GM21576 (cell line): ENCODE measurements around the gene OR5H15.
"Not testable (repeated sequence)": the region's sequence is repeated elsewhere in the genome, so short reads cannot be mapped to it uniquely, and the experiment has no call there.

Experiments used
- ATAC-seq: cut with Tn5 transposase; IDR thresholded peaks from one replicate; pipeline ENCODE4 v1.9.1; 2021; ENCODE audit warnings: mild to moderate bottlenecking, moderate library complexity; ENCODE audit not compliant: unreplicated experiment

OR5H15 gene

DNA sequence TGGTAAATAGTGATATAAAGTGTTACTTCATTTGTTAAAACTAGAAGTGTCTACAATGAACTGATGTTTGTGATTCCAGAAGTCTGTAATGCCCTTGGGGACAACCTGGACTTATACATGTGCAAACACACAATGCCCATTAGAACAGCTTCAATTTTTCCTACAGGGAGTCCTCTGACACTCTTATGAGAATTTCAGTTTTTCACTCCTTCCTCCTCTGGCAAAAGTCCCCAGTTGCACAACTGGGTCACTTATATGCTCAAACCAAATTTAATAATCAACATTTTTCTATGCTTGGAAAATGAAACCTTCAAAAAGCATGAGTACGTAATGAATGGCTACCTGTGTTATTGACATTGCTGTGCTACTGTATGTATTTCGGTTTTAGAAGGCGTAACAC, at the start of gene OR5H15:
Gene OR5H15, plus strand, starts transcription at position 301 of the 400 bp plus-strand sequence. CDS start 2,004 bp downstream, outside the sequence.
- no peak for ATAC-seq

DNA sequence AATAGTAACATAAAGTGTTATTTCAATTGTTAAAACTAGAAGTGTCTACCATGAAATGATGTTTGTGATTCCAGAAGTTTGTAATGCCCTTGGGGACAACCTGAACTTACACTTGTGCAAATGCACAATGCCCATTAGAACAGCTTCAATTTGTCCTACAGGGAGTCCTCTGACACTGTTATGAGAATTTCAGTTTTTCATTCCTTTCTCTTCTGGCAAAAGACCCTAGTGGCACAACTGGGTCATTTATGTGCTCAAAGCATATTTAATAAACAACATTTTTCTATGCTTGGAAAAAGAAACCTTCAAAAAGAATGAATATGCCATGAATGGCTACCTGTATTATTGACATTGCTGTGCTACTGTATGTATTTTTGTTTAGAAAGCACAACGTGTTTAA, 36.1 kb upstream of the OR5H15 start, which contains the start of gene OR5H1:
Gene OR5H1, plus strand, starts transcription at position 301 of the 400 bp plus-strand sequence. CDS start 1,977 bp downstream, outside the sequence.
- no peak for ATAC-seq

DNA sequence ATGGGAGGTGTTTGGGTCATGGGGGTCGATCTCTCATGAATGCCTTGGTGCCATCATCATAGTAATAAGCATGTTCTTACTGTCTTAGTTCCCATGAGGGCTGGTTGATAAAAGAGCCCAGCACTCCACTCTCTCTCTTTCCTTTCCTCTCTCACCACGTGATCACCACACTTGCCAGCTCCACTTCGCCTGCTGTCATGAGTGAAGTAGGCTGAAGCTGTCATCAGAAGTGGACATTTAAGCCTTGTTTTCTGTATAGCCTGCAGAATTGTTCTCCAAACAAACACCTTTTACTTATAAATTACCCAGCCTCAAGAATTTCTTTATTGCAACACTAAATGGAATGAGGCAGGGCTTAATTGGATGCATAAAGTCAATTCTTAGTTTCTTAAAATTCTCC, 29.9 kb upstream of the OR5H15 start:
- ATAC-seq = no peak

DNA sequence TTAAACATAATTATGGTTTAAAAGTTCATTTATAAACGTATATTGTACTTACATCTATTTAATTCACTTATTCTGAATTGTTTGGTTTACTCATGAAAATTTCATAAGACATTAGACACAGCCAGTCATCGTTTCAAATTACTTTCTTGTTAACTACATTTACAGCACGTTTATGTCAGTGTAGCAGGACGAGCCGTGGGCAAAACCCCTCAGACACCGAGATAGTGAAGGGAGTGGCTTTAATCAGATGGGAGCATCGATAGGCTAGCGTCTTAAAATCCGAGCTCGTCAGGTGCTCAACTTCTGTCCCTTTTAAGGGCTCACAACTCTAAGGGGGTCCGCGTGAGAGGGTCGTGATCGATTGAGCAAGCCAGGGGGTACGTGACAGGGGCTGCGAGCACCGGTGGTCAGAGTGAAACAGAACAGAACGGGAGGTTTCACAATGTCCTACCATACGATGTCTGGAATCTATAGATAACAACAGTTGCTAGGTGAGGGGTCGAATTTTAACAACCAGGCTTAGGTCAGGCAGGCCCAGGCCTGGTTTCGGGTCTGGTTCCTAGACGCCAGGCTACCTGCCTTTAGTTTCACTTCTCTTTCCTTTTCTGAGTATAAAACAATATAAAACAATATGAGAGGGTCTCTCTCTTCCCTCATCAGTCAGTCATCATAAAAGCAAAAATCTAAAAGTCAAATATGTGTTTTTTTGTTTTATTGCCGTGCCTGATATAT, 28.5 kb upstream of the OR5H15 start:
- not testable (repeated sequence) for ATAC-seq

DNA sequence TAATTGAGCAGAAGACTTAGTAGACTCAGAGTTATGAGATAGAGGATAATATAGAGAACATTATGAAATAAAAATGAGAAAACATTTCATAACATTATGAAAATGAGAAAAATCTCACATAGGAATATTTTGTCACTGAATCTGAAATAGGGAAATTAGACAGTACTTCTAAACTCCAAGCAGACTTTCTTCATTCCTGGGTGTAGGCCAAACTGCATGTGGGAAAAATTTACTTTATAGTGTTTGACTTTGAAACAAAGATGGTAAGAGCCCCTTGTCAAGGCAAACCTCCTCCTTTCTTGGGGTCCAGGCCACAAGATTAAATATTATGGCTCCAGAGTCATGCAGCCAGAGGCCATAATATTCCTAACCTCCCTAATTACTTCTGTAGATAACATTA, 26.0 kb upstream of the OR5H15 start:
- ATAC-seq = no peak

DNA sequence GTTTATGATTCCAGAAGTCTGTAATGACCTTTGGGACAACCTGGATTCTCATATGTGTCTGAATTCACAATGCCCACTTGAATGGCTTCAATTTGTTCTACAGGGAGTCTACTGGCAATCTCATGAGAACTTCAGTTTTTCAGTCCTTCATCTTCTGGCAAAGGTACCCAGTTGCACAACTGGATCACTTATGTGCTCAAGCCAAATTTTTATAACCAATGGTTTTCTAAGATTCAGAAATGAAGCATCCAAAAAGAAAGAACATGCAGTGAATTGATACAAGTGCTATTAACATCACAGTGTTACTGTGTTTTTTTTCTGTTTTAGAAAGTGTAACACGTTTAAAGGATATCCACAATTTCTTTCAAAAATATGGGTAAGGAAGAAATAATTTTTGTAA, 19.3 kb upstream of the OR5H15 start, which contains the start of gene OR5H14:
Gene OR5H14, plus strand, starts transcription at position 301 of the 400 bp plus-strand sequence. CDS start 1,907 bp downstream, outside the sequence.
- ATAC-seq = no peak

DNA sequence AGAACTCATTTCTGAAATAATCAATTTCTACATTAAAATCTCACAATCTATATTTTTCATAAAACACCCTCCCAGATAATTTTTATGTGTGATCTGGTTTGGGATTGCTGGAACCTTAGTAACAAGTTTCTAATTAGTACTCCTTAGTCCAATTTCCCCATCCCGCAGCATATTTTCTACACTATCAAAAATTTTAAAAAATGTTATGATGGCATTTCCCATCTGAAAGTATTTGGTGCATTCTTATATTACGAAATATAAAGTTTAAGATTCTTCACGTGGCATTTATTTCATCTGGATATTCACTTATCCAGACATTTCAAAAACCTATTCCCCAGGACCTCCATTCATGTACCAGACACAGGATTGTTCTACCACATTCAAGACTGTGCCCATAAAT, 17.7 kb upstream of the OR5H15 start:
- no peak for ATAC-seq

DNA sequence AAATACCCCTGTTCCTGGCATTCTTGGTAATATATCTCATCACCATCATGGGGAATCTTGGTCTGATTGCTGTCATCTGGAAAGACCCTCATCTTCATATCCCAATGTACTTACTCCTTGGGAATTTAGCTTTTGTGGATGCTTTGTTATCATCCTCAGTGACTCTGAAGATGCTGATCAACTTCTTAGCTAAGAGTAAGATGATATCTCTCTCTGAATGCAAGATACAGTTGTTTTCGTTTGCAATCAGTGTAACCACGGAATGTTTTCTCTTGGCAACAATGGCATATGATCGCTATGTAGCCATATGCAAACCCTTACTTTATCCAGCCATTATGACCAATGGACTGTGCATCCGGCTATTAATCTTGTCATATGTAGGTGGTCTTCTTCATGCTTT, 17.0 kb upstream of the OR5H15 start:
- not testable (repeated sequence) for ATAC-seq

DNA sequence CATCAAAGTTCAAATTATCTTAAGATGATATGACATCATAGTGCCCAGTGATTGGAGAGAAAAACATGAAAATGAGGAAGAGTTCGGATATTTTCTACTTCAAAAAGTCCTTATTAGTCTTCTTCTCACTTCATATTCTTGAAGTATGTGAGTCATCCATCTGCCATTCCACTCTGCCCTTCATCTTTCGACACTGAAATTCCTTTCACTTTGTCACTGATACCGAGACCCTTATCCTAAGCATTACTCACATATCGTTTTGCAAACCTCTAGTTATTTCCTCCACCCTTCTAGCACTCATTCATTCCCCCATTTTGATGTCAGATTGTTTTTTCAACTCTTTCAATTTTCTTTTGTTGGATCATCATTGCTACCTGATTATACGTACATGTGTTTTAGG, 15.3 kb upstream of the OR5H15 start:
- no peak for ATAC-seq

DNA sequence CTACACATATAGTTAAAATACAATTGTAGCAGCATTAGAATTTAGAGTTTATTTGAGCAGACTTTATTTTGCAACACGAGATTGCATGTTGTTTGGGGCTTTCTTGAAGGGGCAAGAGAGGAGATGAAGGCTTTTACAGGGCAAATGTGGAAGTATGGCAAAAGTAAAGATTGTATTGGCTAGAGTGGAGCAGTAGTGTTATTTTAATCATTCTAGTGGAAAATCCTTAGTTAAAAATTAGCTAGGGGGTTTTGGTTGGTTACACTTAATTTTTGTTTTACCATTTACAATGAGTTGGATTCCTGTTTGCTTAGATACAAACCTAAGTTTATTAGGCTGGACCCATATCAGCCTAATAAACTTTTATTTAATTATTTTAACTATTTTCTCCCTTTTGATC, 4.6 kb downstream of the OR5H15 start:
- no peak for ATAC-seq

DNA sequence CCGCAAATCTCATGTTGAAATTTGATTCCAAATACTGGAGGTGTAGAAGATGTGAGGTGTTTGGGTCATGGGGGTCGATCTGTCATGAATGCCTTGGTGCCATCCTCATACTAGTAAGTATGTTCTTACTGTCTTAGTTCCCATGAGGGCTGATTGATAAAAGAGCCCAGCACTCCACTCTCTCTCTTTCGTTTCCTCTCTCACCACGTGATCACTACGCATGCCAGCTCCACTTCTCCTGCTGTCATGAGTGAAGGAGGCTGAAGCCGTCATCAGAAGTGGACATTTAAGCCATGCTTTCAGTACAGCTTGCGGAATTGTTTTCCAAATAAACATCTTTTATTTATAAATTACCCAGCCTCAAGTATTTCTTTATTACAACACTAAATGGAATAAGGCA, 6.1 kb downstream of the OR5H15 start:
- ATAC-seq = no peak

DNA sequence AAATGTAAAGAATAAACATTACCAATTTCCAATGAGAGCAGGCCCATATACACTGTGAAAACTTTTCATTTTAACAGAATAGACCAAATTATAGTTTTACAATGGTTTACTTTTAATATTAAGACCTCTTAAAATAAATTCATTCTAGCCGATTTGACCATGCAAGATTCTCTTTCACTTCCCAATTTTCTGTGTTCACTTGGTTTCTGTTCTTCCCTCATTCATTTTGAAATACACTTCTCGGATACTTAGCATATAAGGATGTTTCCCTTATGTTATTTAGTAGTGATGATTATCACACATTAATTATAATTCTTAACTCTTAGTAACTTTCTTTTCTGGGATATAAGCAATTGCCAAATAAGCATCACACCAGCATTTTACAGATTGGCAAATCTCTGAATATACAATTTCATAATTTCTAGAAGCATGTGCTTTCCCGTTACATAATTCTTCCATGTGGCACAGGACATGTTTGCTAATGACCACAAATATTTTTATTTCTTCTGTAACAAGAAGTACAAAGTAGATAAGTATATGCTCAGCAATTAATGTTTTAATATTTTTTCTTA, 13.9 kb downstream of the OR5H15 start:
- no peak for ATAC-seq

DNA sequence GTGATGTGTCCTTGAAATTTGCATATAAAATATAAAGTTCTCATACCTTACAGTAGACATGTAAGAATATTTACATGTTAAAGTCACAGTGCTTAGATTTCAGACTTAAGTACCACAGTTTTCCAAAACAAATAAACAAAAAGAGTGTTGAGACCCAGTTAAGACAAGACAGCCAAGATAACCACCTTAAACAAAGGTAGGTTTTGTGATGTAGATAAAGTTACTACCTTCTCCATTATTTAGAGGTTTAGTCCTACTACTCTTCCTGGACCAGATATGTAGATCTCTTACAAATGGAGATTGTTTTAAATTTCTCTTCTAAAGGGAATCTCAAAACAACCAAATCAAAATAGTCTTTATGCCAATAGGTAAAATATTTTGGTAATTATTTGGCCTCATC, 15.7 kb downstream of the OR5H15 start:
- no peak for ATAC-seq

DNA sequence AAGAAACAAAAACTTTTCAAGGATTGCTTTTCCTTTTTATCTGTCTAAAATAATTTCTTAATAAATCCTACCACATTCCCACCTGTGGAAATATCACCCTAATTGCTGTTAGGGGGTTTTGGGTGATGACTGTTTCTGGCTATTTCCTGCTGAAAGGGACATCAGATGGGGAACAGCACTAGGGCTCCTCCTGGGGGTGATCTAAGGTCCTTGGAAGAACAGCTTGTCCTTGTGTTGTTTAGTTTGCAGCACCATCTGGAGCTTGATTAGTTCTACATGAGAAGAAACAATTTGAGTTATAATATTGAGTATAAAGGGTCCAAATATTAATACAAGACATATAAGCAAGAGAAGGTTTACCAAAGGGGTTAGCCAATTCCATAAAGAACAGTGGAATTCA, 18.7 kb downstream of the OR5H15 start:
- no peak for ATAC-seq

DNA sequence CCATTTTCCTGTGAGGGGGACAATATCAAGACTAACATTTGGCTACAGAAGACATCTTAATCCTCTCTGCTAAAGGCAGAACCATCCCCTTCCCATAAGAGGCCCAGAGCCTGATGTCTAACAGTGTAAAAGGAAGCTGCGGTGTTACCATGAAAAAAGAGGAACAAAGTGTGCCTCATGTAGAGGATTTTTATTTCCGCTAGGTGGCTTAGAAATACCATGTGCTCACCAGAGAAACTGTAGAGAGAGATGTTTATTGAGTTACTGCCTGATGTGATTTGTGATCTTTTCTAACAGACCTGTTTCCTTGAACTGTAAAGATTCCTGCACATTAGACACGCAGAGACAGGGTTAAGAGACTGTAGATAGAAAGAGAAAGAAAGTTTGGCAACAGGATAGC, 22.0 kb downstream of the OR5H15 start:
- ATAC-seq = peak; percentile 99

DNA sequence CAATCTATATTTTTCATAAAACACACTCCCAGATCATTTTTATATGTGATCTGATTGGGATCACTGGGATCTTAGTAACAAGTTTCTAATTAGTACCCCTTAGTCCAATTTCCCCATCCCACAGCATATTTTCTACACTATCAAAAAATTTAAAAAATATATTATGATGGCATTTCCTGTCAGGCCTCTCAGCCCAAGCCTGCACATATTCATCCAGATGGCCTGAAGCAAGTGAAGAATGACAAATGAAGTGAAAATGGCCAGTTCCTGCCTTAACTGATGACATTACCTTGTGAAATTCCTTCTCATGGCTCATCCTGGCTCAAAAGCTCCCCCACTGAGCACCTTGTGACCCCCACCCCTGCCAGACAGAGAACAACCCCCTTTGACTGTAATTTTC, 24.4 kb downstream of the OR5H15 start:
- ATAC-seq = not testable (repeated sequence)

DNA sequence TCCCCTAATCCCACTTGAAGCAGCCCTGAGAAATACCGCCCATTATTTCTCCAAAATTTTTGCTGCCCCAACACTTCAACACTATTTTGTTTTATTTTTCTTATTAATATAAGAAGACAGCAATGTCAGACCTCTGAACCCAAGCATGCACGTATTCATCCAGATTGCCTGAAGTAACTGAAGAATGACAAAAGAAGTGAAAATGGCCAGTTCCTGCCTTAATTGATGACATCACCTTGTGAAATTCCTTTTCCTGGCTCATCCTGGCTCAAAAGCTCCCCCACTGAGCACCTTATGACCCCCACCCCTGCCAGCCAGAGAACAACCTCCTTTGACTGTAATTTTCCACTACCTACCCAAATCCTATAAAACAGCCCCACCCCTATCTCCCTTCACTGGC, 29.8 kb downstream of the OR5H15 start:
- ATAC-seq = not testable (repeated sequence)

DNA sequence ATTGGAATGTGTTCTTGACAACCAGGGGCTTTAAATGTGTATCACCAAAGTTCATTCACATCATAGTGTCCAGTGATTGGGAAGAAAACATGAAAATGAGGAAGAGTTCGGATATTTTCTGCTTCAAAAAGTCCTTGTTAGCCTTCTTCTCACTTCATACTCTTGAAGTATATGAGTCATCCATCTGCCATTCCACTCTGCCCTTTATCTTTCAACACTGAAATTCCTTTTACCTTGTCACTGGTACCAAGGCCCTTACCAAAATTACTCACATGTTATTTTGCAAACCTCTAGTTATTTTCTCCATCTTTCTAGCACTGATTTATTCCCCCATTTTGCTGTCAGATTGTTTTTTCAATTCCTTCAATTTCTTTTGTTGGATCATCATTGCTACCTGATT, 32.5 kb downstream of the OR5H15 start:
- no peak for ATAC-seq

DNA sequence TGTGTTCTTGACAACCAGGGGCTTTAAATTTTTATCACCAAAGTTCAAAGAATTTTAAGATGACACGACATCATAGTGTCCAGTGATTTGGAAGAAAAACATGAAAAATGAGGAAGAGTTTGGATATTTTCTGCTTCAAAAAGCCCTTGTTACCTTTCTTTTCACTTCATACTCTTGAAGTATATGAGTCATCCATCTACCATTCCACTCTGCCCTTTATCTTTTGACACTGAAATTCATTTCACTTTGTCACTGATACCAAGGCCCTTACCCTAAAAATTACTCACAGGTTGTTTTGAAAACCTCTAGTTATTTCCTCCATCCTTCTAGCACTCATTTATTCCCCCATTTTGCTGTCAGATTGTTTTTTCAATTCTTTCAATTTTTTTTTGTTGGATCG, 42.7 kb downstream of the OR5H15 start:
- no peak for ATAC-seq

DNA sequence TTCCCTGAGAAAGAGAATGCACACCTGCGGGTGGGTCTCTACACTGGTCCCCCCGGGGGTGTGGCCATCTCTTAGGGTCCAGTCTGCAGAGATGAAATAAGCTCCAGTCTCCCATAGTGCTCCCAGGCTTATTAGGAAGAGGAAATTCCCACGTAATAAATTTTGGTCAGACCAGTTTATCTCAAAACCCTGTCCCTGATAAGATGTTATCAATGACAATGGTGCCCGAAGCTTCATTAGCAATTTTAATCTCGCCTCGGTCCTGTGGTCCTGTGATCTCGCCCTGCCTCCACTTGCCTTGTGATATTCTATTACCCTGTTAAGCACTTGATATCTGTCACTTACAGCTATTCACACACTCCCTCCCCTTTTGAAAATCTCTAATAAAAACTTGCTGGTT, 46.8 kb downstream of the OR5H15 start:
- no peak for ATAC-seq

DNA sequence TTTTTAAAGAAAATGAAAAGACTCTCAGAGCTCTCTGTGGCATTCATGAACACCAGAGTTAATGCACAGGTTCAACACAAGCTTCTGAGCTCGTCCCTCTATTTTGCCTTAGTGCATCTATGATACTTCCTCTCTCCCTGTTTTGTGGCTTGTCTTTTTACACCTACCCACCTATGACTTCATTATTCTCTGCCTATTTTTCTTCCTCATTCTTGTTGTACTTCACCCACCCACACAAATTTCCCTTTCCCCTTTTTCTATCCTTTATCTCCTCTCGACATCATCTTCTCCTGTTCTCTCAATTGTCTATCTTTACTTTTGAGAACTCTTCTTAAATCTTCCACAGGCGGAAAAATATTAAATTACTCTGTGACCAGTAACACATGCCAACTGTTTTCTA, 48.6 kb downstream of the OR5H15 start:
- ATAC-seq = no peak
